Activated CD8-positive, alpha-beta memory T cell treated with anti-CD3 and anti-CD28 coated beads, Interleukin-2, amount 50 U/mL, for 24 hours (primary cell): Measurements from ENCODE around the gene TMEM144.
"Not testable (repeated sequence)": the region's sequence is repeated elsewhere in the genome, so short reads cannot be mapped to it uniquely, and the experiment has no call there.

Experiments used
- DNase-seq: peaks from one replicate; pipeline ENCODE4 v3.0.0-alpha.2; 2020; ENCODE audit errors: extremely low read depth

The TMEM144 gene

DNA sequence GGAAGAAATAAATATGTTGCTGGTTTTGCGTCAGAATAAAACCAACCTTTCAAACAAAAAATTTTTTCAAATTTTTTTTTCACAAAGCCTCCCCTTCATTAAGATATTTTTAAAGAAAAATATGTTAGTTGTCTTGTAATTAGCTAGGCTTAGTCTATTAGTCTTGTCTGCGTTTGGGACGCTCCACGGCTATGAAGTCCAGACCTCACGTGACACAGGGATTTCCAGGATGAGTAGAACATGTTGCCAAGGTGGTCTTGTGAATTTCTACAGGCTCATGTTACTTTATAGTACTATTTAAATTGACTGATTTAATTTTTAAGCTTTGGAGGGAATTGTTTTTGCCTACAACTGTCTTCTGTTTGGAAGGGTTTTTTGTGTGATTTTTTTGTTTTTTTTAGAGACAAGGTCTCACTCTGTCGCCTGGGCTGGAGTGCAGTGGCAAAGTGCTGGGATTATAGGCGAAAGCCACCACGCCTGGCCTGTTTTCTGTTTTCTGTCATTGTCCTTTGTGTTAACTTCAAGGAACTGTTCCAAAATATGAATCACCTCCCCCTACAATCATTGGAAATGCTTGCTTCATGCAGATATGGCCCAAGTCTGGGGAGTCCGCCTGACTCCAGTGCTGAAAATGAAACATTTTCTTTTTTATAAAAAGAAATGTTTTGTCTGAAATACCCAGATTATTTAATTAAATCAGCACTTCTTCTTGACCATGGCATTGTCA, 26.2 kb downstream of the TMEM144 start:
- no peak for DNase-seq

DNA sequence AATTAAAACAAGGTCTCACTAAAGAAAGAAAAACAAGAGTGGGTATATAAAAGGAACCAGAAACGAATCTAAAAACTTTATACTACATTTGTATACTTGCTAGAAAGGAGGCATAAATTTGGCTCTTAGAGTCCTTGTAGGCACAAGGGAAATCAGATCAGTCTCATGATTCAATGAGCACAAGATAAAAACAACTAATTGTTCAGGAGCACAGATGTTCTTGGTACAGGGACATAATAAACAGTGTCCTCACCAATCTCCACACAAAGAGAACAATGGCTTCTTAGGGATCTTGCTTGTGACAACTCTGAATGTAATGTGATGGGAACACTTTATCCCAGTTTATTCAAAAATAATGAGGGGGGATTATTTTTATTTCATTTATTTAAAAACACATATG, 28.3 kb downstream of the TMEM144 start:
- no peak for DNase-seq

DNA sequence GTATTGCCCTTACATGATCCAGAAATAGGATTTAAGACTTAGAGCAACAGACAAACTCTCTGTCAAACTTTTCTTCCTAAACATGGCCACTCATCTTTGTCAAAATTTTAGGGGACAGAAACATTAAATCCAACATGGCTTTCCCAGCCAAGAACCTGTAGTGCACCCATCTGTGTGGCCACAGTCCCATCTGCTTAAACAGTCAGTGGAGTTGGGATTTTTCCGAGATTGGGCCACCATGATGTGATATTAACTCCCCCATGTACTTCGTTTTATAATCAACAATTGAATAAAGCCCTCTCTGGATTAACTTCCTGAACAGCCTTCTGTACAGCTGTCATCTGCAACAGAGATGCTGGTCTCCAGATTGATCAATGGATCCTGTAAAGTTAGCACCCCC, 28.9 kb downstream of the TMEM144 start:
- no peak for DNase-seq

DNA sequence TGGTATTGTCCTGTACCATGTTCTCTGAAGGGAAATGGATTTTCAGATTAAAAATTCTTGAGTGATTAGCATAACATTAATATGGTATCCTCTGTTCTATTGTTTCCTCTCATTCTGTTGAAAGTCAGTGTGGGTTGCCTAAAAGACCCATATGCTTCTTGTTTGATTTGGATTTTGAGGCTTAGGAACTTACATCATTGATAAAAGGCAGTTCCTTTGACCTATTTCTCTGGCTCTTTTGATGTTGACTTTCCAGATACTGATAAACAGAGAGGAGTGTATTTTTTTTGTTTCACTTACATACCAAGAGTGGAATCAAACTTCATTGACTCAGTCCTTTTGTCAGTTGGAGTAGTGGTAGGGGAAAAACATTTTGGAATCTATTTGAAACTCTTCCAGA, 32.8 kb downstream of the TMEM144 start:
- no peak for DNase-seq

DNA sequence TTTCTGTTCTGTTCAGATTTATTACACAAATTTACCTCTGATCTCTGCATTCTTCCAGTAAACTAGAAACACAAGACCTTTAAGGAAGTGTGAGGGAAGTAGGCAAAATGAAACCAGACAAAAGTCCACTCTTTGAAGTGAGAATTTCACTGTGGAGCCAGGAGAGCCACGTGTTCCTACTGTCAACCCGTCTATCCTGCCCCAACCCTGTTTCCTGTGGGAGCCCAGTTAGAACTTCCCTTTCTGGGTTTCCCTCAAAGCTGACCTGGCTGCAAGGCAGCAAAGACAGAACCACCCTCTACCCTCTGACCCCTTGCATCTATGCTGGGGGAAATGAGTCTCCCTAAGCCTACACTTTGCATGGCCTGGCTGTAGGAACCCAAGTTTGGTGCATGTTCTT, 40.0 kb downstream of the TMEM144 start:
- DNase-seq: no peak

DNA sequence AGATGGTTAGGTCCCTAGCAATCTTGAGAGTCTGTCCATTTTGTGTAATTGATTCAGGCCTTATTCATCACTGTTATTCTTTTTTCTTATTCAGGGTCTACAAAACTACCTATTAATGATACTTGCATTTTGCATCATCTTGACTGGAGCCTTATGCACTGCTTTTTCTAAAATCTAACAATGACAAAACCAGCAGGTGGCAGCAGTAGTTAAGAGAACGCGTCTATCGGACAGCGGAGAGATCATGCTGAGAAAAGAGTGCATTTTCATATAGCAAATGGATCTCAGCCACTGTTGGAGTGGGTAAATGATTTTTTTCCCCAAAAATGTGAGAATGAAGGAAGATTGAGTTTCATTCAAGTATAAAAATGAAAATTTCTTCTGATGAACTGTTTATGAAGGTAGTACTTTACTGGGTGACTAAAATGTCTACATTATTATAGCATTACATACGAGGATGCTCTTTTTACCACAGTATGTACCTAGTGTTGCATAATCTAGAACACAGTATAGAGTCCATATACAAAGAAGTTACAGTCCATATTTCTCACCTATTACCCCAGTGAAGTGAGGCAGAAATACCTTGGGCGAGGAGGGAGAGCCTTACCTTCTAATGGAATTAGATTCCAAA, 43.2 kb downstream of the TMEM144 start:
- no peak for DNase-seq

DNA sequence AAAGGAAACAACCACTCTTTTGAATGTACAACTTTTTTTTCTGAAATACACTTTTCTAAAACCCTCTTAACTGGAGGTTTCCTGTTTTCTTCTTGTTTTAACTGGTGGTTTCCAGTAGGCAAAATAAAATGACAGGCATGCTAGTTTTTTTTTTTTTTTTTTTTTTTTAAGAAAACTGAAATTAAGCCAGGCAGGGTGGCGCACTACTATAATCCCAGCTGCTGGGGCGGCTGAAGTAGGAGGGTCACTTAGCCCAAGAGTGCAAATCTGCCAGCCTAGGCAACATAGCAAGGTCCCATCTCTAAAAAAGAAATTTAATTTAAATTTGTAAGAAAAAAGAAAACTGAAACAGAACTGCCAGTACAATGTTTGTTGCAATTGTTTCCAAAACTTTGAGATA, 44.0 kb downstream of the TMEM144 start:
- no peak for DNase-seq

DNA sequence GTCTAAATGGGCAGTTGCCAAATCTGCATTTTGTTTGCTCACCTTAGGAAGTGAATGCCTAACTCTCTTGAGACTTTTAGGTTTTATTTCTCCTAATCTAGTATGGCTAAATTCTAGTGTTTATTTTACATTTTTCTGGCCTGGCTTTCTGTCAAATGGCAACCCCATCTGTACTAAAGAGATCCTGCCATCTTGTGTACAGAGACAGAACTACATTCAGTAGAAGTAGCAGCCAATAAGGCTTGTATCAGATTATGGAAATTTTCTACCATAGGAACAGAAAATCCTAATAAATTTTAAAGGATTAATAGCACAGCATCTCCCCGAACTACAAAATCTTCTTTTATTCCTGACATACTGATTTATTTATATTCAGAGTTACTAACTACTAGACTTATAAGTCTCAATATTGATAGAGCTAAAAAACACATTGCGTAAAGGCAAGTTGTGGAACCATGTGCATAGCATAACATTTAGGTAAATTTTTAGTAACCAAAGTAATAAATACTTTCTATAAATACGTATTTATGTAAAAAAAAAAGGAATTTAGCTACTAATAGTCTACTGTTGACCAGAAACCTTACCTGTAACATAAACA, 45.5 kb downstream of the TMEM144 start:
- no peak for DNase-seq

DNA sequence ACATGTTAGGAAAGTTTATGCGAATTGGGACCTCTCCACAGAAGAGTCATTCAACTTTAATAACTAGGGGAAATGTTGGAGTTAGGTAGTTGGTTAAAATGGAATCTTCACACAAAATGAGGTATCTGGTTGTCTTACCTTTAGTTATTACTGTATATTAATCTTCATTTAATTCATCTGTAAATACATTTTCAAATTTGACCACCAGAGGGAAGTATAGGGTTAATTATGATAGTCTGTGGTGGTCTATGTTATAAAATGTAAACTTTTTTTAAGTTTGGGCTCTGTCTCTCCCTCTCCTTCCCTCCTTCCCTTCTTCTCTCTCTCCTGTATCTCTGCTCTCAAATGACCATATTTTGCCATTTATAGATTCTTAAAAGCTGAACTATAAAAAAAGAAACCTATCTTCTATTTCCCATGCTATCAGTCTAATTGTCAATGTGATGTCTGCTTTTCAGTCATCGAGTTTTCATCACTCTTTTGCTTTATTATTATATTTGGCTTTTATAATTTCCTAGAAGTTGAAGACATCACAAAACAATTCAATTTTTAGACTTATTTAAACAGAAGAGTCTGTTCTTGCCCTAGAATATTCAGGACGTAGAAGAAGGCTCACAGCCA, 49.8 kb downstream of the TMEM144 start:
- no peak for DNase-seq

DNA sequence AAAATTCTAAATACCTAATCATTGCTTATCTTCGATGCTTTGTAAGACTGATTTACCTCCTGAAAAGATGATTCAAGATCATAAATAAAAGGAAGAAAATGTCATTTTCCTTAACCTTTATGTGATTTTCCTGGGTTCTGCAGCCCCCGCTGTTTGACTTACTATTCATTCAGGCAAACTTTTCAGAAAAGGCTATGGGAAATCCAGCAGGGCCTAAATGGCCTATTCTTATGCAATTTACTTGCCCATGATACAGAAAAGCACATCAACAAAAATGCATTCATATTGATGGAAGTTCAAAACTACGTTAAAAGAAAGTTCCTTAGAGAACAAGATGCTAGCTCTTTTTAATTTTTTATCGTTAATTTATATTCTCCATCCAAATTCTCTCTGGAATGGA, 51.2 kb downstream of the TMEM144 start:
- DNase-seq: no peak

DNA sequence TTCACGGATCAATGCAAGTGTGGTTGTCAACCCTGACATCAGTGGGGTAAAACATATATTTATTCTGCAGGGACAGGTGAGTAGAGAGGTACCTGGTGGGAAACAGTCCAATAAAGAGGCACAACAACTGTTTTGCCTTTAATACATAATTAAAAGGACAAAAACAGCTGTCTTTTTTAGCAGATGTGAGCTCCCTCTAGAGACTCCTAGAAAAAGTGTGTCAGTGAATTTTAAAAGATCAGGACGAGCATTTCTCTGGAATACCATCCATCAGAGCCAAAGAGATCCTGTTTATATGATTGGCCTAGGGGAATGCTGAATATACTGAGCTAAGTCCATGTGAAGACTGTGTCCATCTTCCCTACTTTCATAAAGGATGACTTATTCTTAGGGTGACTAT, 58.3 kb downstream of the TMEM144 start:
- no peak for DNase-seq

DNA sequence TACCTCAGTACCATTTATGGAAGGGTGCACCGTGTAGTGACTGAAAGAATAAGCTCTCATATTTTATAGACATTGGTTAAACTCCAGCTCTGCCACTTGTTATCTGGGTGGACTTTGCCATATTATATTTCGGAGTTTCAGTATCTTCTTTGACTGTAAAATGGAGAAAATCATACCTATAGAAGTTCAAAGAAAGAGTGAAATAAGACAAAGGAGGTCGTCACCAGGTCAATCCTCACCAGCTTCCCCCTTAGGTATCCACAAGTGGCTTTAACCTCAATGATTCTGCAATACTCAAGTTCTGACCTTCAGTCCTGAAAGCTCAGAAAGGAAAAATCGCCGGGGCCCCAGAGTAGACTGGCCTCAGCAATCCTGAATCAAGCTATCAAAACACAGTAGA, 64.3 kb downstream of the TMEM144 start:
- no peak for DNase-seq

DNA sequence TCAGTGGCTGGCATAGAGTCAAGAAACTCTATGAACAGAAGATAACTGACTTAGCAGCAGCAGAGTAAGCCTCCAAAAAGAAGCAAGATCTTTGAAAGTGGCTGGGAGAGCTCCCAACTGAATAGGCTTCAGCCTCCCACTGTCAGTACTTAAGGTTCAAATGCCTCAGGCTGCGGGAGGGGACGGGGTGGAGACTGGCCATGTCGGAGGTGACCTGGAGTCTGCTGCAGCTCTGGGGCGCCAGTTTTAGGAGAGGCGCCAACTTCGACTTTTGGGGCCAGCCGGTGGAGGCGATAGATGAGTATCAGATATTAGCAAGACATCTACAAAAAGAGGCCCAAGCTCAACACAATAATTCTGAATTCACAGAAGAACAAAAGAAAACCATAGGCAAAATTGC, 67.3 kb downstream of the TMEM144 start:
- no peak for DNase-seq

DNA sequence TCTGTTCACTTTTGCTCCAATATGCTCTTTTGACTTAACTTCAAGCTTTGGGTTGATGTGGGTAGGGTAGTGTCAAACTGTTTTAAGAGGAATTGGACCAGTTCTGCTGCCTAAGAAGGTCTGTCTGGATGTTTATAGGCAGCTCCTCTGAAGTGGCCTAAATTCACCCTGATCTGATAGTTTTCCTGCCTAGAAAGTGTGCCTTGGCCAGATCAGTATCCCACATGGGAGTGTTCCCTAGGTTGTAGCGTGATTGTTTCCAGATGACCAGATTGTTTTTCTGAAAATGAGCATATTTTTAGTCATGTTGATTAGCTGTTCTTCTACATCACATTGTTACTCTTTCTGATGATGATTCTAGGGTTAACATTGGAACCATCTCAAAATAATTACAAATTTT, 68.8 kb downstream of the TMEM144 start:
- DNase-seq: not testable (repeated sequence)

DNA sequence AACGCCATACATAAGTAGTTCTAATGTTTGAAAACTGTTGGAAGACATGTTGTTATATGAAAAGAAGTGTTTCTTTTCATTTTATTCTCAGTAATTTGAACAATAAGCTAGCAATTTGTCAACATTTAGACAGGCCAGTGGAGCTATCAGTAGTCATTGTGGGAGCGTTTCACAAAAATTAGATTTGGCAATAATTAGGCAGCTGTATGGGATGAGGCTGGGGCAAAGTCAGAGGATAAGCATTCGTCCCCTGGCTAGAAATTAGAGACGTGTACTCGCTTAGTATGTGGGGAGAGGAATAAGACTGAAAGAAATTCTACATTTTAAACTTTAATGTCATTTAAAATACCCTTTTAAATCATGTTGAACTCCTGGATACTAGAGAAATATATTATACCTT, 70.6 kb downstream of the TMEM144 start:
- no peak for DNase-seq

DNA sequence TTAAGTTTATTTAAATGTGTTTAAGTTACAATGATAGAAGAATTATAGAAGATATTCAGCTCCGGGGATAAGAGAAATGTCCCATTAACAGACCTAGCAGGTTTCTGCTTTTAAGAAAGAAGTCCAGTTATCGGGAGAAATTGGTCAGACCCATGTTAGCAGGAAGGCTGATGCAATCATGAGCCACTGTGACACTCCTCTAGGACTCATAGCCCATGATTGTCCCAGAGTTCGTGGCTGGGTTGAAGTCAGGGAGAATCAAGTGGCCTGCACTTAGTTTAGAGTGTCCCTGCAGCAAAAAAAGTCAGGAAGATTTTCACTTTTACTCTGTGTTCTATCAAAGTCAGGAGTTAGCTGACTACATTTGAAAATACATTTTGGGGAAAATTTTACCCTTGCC, 72.0 kb downstream of the TMEM144 start:
- DNase-seq: no peak

DNA sequence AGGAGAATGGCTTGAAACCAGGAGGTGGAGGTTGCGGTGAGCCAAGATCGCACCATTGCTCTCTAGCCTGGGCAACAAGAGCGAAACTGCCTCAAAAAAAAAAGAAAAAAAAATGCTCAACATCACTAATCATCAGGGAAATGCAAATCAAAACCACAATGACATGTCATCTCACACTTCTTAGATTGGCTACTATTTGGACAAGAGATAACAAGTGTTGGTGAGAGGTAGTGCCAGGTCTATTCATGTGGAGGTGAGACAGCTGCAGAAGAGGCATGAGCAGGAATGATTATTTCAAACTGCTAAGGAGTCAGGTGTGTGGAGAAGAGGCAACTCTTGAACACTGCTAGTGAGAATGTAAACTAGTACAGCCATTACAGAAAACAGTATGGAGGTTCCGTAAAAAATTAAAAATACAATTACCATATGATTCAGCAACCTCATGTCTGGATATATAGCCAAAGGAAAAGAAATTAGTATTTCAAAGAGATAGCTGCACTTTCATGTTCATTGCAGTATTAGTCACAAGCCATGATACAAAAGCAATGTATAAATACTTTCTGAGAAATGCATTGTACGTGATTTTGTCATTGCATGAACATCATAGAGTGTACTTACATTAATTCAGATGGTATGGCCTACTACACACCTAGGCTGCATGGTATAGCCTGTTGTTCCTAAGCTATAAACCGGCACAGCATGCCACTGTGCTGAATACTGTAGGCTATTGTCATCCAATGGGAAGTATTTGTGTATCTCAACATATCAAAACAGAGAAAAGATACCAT, 75.3 kb downstream of the TMEM144 start:
- DNase-seq: no peak

DNA sequence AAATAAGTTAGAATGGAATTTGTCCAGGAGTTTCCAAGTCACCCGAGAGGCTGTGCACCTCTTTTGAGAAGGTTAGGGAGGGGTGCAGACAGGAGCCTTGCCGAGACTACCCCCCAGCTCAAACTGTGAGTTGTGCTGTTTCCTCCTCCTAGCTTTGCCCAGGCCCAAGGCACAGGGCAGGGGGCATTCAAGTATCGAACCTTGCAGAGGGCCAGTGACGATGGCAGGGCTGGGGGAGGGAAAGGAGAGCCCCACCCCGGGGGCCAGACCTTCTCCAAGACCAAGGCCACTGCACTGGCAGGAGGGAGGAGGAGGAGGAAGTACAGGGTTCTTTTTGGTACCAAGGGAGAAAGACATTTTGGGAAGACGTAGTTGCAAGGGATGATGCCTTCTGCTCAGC, 80.6 kb downstream of the TMEM144 start:
- no peak for DNase-seq

DNA sequence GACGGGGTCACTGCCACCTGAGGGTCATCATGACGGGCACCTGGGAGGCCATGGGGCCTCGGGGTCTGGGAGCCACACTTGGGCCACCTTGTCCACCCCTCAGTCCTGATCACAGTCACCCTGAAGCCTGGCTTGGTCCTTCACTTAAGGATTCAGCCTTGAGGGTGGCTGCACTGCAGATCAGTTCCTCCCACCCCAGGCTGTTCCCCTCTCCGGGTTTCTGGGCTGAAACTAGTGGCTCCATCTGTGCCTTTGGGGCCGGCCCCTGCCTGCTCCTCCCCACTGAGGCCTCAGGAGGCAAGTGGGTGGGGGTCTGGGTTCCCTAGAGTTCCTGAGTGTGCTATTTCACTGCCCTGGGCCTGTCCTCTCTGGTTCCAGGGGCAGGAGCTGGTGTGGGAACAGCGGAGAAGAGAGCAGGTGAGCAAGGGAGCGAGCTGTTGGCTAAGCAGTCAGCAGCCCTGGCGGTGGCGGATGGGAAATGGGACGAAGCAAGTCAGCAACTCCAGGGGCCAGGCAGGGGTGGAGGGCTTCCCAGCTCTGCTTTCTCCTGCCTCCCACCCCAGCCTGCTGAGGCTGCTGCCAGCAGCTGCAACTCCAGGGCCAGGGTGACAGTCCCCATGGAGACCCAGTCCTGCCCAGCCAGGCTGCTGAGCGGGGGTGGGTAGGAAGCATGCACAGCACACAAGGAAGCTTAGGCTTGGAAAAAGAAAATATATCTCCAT, 81.2 kb downstream of the TMEM144 start:
- DNase-seq: no peak

DNA sequence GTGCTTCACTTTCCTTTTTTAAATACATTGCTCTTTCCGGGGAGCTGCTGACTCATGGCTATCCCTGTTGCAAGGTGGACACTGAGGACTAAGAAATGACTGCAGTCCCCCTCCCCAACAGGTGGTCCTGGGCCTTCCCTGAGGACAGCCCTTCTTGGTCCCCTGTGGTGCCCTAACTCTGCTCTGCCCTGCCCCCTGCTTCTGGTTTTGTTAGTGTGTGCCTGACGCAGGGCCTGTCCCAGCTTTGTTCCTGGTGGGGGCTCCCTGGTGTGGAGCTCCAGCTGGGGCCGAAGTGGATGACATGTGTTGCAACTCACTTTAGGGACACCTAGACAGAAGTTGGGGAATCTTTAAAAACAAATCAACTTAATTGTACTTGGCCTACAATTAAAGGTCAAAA, 81.9 kb downstream of the TMEM144 start:
- DNase-seq: no peak

DNA sequence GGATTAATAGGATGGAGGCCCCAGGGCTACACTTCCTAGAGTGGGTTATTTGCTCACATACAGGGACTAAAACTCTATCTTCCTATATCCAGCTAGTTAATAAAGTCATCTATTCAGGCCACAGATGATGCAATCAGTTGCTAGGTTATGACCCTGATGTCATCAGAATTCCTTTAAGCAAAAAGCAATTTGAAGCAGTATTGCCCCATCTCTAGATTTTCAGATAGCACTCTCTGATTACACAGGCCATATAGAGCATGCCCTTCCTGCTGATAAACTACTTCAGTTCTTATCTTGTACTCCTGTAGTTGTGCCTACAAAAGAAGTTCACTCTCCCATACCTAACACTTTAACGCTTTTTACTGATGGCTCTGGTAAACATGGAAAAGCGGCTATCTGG, 84.8 kb downstream of the TMEM144 start:
- DNase-seq: no peak

DNA sequence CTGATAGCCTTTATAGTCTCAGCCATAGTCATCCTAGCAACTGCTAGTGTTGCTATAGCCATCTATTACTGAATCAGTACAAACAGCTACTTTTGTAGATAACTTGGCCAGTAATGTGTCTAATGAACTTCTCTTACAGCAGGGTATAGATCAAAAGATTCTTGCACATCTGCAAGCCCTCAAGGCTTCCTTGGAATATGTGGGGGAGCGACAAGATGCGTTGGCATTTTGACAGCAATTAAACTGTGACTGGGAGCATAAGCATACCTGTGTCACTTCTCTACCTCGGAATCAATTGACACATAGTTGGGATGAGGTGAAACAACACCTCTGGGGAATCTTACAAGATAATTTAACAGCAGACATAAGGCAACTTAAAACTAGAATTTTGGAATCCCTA, 87.6 kb downstream of the TMEM144 start:
- DNase-seq: no peak
